GM23338 (cell line): ENCODE results near the gene ATXN7. TPM values are rescaled to one million over a fixed set of nuclear protein-coding genes. Genes with fewer than 3 reads are reported as not detected.

ENCODE experiments used
- ATAC-seq: fragments of 200-7000 bp; cut with Tn5 transposase; 3 replicates; pipeline ENCODE4 v1.9.1; 2020
- DNase-seq: peaks from one replicate; pipeline ENCODE4 v3.0.0-alpha.2; 2015; ENCODE audit warnings: low spot score
- H2AFZ ChIP-seq: fragments of 200-600 bp; sonication (generic); 2 replicates; pipeline ENCODE4 v1.8.0; 2016; ENCODE audit warnings: antibody characterized with exemption, mild to moderate bottlenecking, moderate library complexity
- H3F3A ChIP-seq: fragments of 200-600 bp; sonication (generic); replicated peaks from 2 replicates; pipeline ENCODE4 v1.8.0; 2017; ENCODE audit warnings: antibody characterized with exemption, mixed run types, low read depth
- H3K27ac ChIP-seq: fragments of 200-600 bp; sonication (generic); 2 replicates; pipeline ENCODE4 v1.6.1; 2016; ENCODE audit warnings: low read depth
- H3K27me3 ChIP-seq: fragments of 200-600 bp; sonication (generic); 2 replicates; pipeline ENCODE4 v1.8.0; 2016; ENCODE audit warnings: mild to moderate bottlenecking, mixed run types, moderate library complexity; ENCODE audit not compliant: insufficient read depth
- H3K36me3 ChIP-seq: fragments of 200-600 bp; sonication (generic); 2 replicates; pipeline ENCODE4 v1.8.0; 2016; ENCODE audit warnings: mild to moderate bottlenecking; ENCODE audit not compliant: insufficient read depth
- H3K4me1 ChIP-seq: fragments of 200-600 bp; sonication (generic); 2 replicates; pipeline ENCODE4 v1.8.0; 2016; ENCODE audit warnings: mild to moderate bottlenecking, moderate library complexity; ENCODE audit not compliant: insufficient read depth
- H3K4me2 ChIP-seq: fragments of 200-600 bp; sonication (generic); 2 replicates; pipeline ENCODE4 v1.7.1; 2017; ENCODE audit warnings: mixed run types
- H3K4me3 ChIP-seq: fragments of 200-600 bp; sonication (generic); 2 replicates; pipeline ENCODE4 v1.6.1; 2016; ENCODE audit warnings: mixed run types
- H3K79me2 ChIP-seq: fragments of 200-600 bp; sonication (generic); replicated peaks from 2 replicates; pipeline ENCODE4 v1.8.0; 2017; ENCODE audit warnings: mild to moderate bottlenecking; ENCODE audit not compliant: insufficient read depth
- H3K9me2 ChIP-seq: fragments of 200-600 bp; sonication (generic); 2 replicates; pipeline ENCODE4 v1.8.0; 2017; ENCODE audit not compliant: insufficient read depth
- H4K20me1 ChIP-seq: fragments of 200-600 bp; sonication (generic); replicated peaks from 2 replicates; pipeline ENCODE4 v1.8.0; 2017; ENCODE audit warnings: mild to moderate bottlenecking; ENCODE audit not compliant: insufficient read depth
- H3K27ac Mint-ChIP-seq: 2 replicates; pipeline ENCODE4 v1.8.0; 2020; ENCODE audit warnings: inconsistent platforms, mild to moderate bottlenecking, moderate library complexity, mixed read lengths
- H3K27me3 Mint-ChIP-seq: 3 replicates; pipeline ENCODE4 v1.8.0; 2022; ENCODE audit warnings: low read depth, mild to moderate bottlenecking, moderate library complexity, mixed read lengths, inconsistent platforms; ENCODE audit not compliant: insufficient read depth, poor library complexity
- H3K36me3 Mint-ChIP-seq: 3 replicates; pipeline ENCODE4 v1.8.0; 2021; ENCODE audit warnings: low read depth, mild to moderate bottlenecking, inconsistent platforms, moderate library complexity, mixed read lengths
- H3K4me1 Mint-ChIP-seq: 3 replicates; pipeline ENCODE4 v1.8.0; 2020; ENCODE audit warnings: mild to moderate bottlenecking, inconsistent platforms, mixed read lengths
- H3K4me3 Mint-ChIP-seq: 3 replicates; pipeline ENCODE4 v1.8.0; 2021; ENCODE audit warnings: moderate library complexity, mild to moderate bottlenecking, inconsistent platforms, mixed read lengths
- H3K9me3 Mint-ChIP-seq: 3 replicates; pipeline ENCODE4 v1.8.0; 2020; ENCODE audit warnings: moderate library complexity, mild to moderate bottlenecking, inconsistent platforms, mixed read lengths
- ETS1 ChIP-seq: IDR thresholded peaks from 2 replicates; pipeline ENCODE4 v1.6.1; 2016; ENCODE audit warnings: antibody characterized with exemption
- EZH2 ChIP-seq: fragments of 200-600 bp; sonication (generic); IDR thresholded peaks from one replicate; pipeline ENCODE4 v1.8.0; 2017; ENCODE audit warnings: antibody characterized with exemption, mild to moderate bottlenecking, low read depth; ENCODE audit not compliant: unreplicated experiment
- EZH2phosphoT487 ChIP-seq: fragments of 200-600 bp; sonication (generic); IDR thresholded peaks from one replicate; pipeline ENCODE4 v1.8.1; 2018; ENCODE audit warnings: antibody characterized with exemption; ENCODE audit not compliant: unreplicated experiment
- JUNB ChIP-seq: IDR thresholded peaks from one replicate; pipeline ENCODE4 v1.6.1; 2016; ENCODE audit warnings: antibody characterized with exemption; ENCODE audit not compliant: unreplicated experiment
- NANOG ChIP-seq: IDR thresholded peaks from 2 replicates; pipeline ENCODE4 v1.6.1; 2016; ENCODE audit warnings: antibody characterized with exemption, borderline replicate concordance
- STAT1 ChIP-seq: IDR thresholded peaks from one replicate; pipeline ENCODE4 v1.6.1; 2016; ENCODE audit warnings: antibody characterized with exemption; ENCODE audit not compliant: unreplicated experiment
- ZNF114 ChIP-seq: fragments of 250-450 bp; sonication (Bioruptor Pico); IDR thresholded peaks from 2 replicates; pipeline ENCODE4 v1.5.0; 2020; ENCODE audit warnings: mild to moderate bottlenecking, moderate library complexity
- ZNF462 ChIP-seq: fragments of 250-450 bp; sonication (Bioruptor Pico); IDR thresholded peaks from 2 replicates; pipeline ENCODE4 v1.5.0; 2020; ENCODE audit warnings: mild to moderate bottlenecking, moderate library complexity
- polyA plus RNA-seq: library from polyadenylated mRNA; unstranded; fragments of >200 nt; fragmentation: Nextera tagmentation; extraction: Ambion mirVana; gene quantifications from 2 replicates; pipeline ENCODE4 v1.2.1, GENCODE V29; 2016
- total RNA-seq: library from RNA; depleted of rRNA; stranded (reverse); fragments of >200 nt; shearing (Covaris generic); gene quantifications from 2 replicates; pipeline ENCODE4 v1.2.3, GENCODE V29; 2014
- TF ChIP-seq, protein P1 (sequence below): IDR thresholded peaks from one replicate; pipeline ENCODE4 v1.6.1; 2018; ENCODE audit warnings: antibody characterized with exemption; ENCODE audit not compliant: unreplicated experiment

The ATXN7 gene
- total and polyA plus RNA-seq, 2 experiments from 2014 or later: 4.0 to 17.2 TPM

- TF ChIP-seq ZNF462 (no peak), JUNB (no peak), NANOG (no peak), STAT1 (no peak), EZH2 (no peak)
- TF ChIP-seq, protein P1, sequence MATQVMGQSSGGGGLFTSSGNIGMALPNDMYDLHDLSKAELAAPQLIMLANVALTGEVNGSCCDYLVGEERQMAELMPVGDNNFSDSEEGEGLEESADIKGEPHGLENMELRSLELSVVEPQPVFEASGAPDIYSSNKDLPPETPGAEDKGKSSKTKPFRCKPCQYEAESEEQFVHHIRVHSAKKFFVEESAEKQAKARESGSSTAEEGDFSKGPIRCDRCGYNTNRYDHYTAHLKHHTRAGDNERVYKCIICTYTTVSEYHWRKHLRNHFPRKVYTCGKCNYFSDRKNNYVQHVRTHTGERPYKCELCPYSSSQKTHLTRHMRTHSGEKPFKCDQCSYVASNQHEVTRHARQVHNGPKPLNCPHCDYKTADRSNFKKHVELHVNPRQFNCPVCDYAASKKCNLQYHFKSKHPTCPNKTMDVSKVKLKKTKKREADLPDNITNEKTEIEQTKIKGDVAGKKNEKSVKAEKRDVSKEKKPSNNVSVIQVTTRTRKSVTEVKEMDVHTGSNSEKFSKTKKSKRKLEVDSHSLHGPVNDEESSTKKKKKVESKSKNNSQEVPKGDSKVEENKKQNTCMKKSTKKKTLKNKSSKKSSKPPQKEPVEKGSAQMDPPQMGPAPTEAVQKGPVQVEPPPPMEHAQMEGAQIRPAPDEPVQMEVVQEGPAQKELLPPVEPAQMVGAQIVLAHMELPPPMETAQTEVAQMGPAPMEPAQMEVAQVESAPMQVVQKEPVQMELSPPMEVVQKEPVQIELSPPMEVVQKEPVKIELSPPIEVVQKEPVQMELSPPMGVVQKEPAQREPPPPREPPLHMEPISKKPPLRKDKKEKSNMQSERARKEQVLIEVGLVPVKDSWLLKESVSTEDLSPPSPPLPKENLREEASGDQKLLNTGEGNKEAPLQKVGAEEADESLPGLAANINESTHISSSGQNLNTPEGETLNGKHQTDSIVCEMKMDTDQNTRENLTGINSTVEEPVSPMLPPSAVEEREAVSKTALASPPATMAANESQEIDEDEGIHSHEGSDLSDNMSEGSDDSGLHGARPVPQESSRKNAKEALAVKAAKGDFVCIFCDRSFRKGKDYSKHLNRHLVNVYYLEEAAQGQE: no peak
Measured at GRCh38 chr3:63814237-63814636, 49.4 kb upstream of the ATXN7 start (continued).

- no peak overlapping the region for H2AFZ ChIP-seq
- H3K27me3 ChIP-seq: no peaks in the 10 kb centered on the region
- H3K9me2 ChIP-seq: no peaks in the 10 kb centered on the region
- Mint-ChIP-seq H3K4me3 (no peak overlapping the region), H3K27me3 (no peaks in the 10 kb centered on the region), H3K9me3 (no peaks in the 10 kb centered on the region), H3K36me3 (no peaks in the 10 kb centered on the region), H3K4me1 (peaks cover 20% of the 10 kb centered on the region), H3K27ac (no peak overlapping the region)
- no peak overlapping the region for H3K4me2 ChIP-seq
- H3K4me1 ChIP-seq: no peaks in the 10 kb centered on the region
- H3K4me3 ChIP-seq: no peak overlapping the region
- ATAC-seq (no peak), DNase-seq (no peak)
- no peaks in the 10 kb centered on the region for H4K20me1 ChIP-seq
- no peaks in the 10 kb centered on the region for H3K79me2 ChIP-seq
- no peak overlapping the region for H3K27ac ChIP-seq
- H3F3A ChIP-seq: no peaks in the 10 kb centered on the region
- no peaks in the 10 kb centered on the region for H3K36me3 ChIP-seq
- TF ChIP-seq NANOG (no peak), STAT1 (no peak), EZH2 (no peak), ZNF114 (CRISPR knock-in tag) (no peak), EZH2phosphoT487 (no peak), ETS1 (no peak)
- TF ChIP-seq, protein P1: no peak
Measured at GRCh38 chr3:63817225-63817624, 46.4 kb upstream of the ATXN7 start.
